Endothelial cell of umbilical vein (primary cell): ENCODE measurements around the gene SYNDIG1.

ENCODE experiments used
- CTCF ChIP-seq, 2 donors: IDR thresholded peaks; 1 replicate in 1 of 2; 2 replicates in 1 of 2; pipeline ENCODE4 v1.5.1; 2011; ENCODE audit warnings: low read length in 2 of 2, mild to moderate bottlenecking in 2 of 2, moderate library complexity in 2 of 2, control low read depth in 1 of 2, inconsistent platforms in 1 of 2, low read depth in 1 of 2; ENCODE audit not compliant: insufficient read depth in 1 of 2; ENCODE audit errors: extremely low read depth in 1 of 2
- POLR2AphosphoS5 ChIP-seq: IDR thresholded peaks from 2 replicates; pipeline ENCODE4 v1.6.1; 2012; ENCODE audit warnings: low read depth, mild to moderate bottlenecking, control low read depth, low read length, moderate library complexity; ENCODE audit not compliant: insufficient read depth

DNA sequence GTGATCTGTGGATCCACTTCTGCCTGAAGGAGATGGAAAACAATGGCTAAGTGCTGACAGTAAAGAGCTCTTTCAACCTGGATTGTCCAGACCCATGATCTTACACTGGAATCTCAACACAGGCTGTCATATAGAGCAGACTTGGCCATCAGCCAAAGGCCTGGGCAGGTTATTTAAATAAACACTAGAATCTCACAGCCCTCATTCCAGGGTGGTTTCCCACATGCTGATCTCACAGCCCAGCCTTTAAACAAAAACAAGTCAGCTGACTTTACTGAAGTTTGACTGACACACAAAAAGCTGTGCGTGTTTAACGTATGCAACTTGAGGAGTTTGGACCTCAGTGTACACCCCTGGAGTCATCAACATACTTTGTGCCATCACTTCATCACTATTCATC is 28.4 kb downstream of the SYNDIG1 start:
- TF ChIP-seq CTCF (IDR thresholded peaks at IDR 0.05; ENCODE audit: extremely low read depth in 1 of 2, insufficient read depth in 1 of 2, low read depth in 1 of 2, low read length in 2 of 2) (no peak), POLR2AphosphoS5 (no peak)
